Ascending aorta (tissue), 2 donors: ENCODE results near the gene LSM5. TPM values are rescaled to one million over a fixed set of nuclear protein-coding genes. Genes with fewer than 3 reads are reported as not detected.
A peak's percentile ranks its signal among the peaks of the same experiment; 100 is the strongest.

ENCODE experiments used
- DNase-seq, 2 donors: peaks; one replicate each; pipeline ENCODE4 v3.0.0-alpha.2; 2019; ENCODE audit warnings: low spot score in 2 of 2
- H3K27ac ChIP-seq, 2 donors: fragments of 200-600 bp; sonication (generic); one replicate each; pipeline ENCODE4 v1.5.1; 2016 to 2017; ENCODE audit warnings: mild to moderate bottlenecking in 1 of 2
- H3K27me3 ChIP-seq: fragments of 200-600 bp; sonication (generic); one replicate; pipeline ENCODE4 v1.5.1; 2017
- H3K36me3 ChIP-seq, 2 donors: fragments of 200-600 bp; sonication (generic); one replicate each; pipeline ENCODE4 v1.5.1; 2016
- H3K4me1 ChIP-seq, 2 donors: fragments of 200-600 bp; sonication (generic); one replicate each; pipeline ENCODE4 v1.5.1; 2016 to 2017; ENCODE audit warnings: mild to moderate bottlenecking in 1 of 2
- H3K4me3 ChIP-seq, 2 donors: fragments of 200-600 bp; sonication (generic); one replicate each; pipeline ENCODE4 v1.5.1; 2016 to 2017; ENCODE audit warnings: mild to moderate bottlenecking in 1 of 2
- H3K9me3 ChIP-seq, 2 donors: fragments of 200-600 bp; sonication (generic); one replicate each; pipeline ENCODE4 v1.5.1; 2016
- CTCF ChIP-seq, 3 experiments: fragments of 200-600 bp in 2 of 3; fragments of 450-650 bp in 1 of 3; sonication (generic) in 2 of 3; IDR thresholded peaks; one replicate each; pipeline ENCODE4 v1.5.1; 2016 to 2019; ENCODE audit warnings: antibody characterized with exemption in 3 of 3, mild to moderate bottlenecking in 1 of 3, moderate library complexity in 1 of 3
- intact Hi-C: fragments of 100-400 bp; cut with DNase I; formaldehyde crosslinking; loops from one replicate; pipeline ENCODE4 v1.15.1; 2023
- total RNA-seq: library from RNA; depleted of rRNA; stranded (reverse); fragments of >200 nt; gene quantifications from one replicate; pipeline ENCODE4 v1.1.0, GENCODE V29; 2016

Gene LSM5
- total RNA-seq, 1 donor from 2014 or later: 20.5 TPM

- no peaks in the 10 kb centered on the region for H3K27me3 ChIP-seq
- H3K4me1 ChIP-seq: peaks cover 0 to 14% of the 10 kb centered on the region in 2 donors
- H3K36me3 ChIP-seq: no peaks in the 10 kb centered on the region
- no peak for DNase-seq
- intact Hi-C loops: loop anchor here (5.0 kb wide), 1 partner anchor 43 kb away; the partner anchor contains the start of gene LSM5
- H3K9me3 ChIP-seq: no peaks in the 10 kb centered on the region
- H3K4me3 ChIP-seq: no peak overlapping the region
- H3K27ac ChIP-seq: no peak overlapping the region
- TF ChIP-seq CTCF (IDR thresholded peaks at IDR 0.05): no peak
Observed at GRCh38 chr7:32535162-32535702, 45.1 kb upstream of the LSM5 start.

- Histone ChIP-seq H3K9me3 (no peaks in the 10 kb centered on the region), H3K4me1 (peaks cover 0 to 14% of the 10 kb centered on the region in 2 donors), H3K27ac (peak overlapping the region in 1 of 2 donors; percentile 3), H3K4me3 (no peak overlapping the region), H3K27me3 (no peaks in the 10 kb centered on the region), H3K36me3 (no peaks in the 10 kb centered on the region)
- intact Hi-C loops: no loop called here
- no peak for DNase-seq
- TF ChIP-seq CTCF (IDR thresholded peaks at IDR 0.05): no peak
Observed at GRCh38 chr7:32533276-32534029, 43.3 kb upstream of the LSM5 start.

GRCh38 chr7:32532716-32533115 lies 42.5 kb upstream of the LSM5 start:
- H3K4me3 ChIP-seq: no peak overlapping the region
- H3K9me3 ChIP-seq: no peaks in the 10 kb centered on the region
- H3K27ac ChIP-seq: no peak overlapping the region
- H3K36me3 ChIP-seq: no peaks in the 10 kb centered on the region
- no peaks in the 10 kb centered on the region for H3K27me3 ChIP-seq
- DNase-seq: no peak
- peaks cover 0 to 11% of the 10 kb centered on the region in 2 donors for H3K4me1 ChIP-seq
- intact Hi-C loops: no loop called here
- no peak for TF ChIP-seq CTCF (IDR thresholded peaks at IDR 0.05)

- Histone ChIP-seq H3K36me3 (no peaks in the 10 kb centered on the region), H3K9me3 (no peaks in the 10 kb centered on the region), H3K27me3 (no peaks in the 10 kb centered on the region), H3K4me1 (peaks cover 0 to 8% of the 10 kb centered on the region in 2 donors), H3K27ac (no peak overlapping the region), H3K4me3 (no peak overlapping the region)
- intact Hi-C loops: no loop called here
- no peak for DNase-seq
- no peak for TF ChIP-seq CTCF (IDR thresholded peaks at IDR 0.05)
Observed at GRCh38 chr7:32532086-32532485, 41.9 kb upstream of the LSM5 start.

- intact Hi-C loops: no loop called here
- H3K27me3 ChIP-seq: no peaks in the 10 kb centered on the region
- no peak for TF ChIP-seq CTCF (IDR thresholded peaks at IDR 0.05)
- H3K36me3 ChIP-seq: no peaks in the 10 kb centered on the region
- no peaks in the 10 kb centered on the region for H3K9me3 ChIP-seq
- H3K4me3 ChIP-seq: no peak overlapping the region
- peaks cover 0 to 2% of the 10 kb centered on the region in 2 donors for H3K4me1 ChIP-seq
- no peak overlapping the region for H3K27ac ChIP-seq
- DNase-seq: no peak
Observed at GRCh38 chr7:32531402-32531801, 41.2 kb upstream of the LSM5 start.
